GM12878 (cell line): ENCODE data around the gene SUSD1. TPM values are rescaled to one million over a fixed set of nuclear protein-coding genes. Genes with fewer than 3 reads are reported as not detected.

Experiments
- BCL11A ChIP-seq: IDR thresholded peaks from 2 replicates; pipeline ENCODE4 v1.6.1; 2011; ENCODE audit warnings: low read depth, low read length
- BHLHE40 ChIP-seq, 2 experiments: fragments of 450-650 bp in 1 of 2; IDR thresholded peaks; 2 replicates each; pipeline ENCODE4 v1.6.1; 2011 to 2017; ENCODE audit warnings: low read depth in 2 of 2, borderline replicate concordance in 1 of 2, improper control_type of control experiment in 1 of 2, low read length in 1 of 2, mild to moderate bottlenecking in 1 of 2
- CREM ChIP-seq: IDR thresholded peaks from 2 replicates; pipeline ENCODE4 v1.6.1; 2014; ENCODE audit warnings: antibody characterized with exemption, low read depth
- CUX1 ChIP-seq: IDR thresholded peaks from 2 replicates; pipeline ENCODE4 v1.6.1; 2012; ENCODE audit warnings: improper control_type of control experiment, low read depth, low read length; ENCODE audit not compliant: insufficient replicate concordance
- DPF2 ChIP-seq: fragments of 450-650 bp; IDR thresholded peaks from 2 replicates; pipeline ENCODE4 v1.6.1; 2017; ENCODE audit warnings: mild to moderate bottlenecking
- ELK1 ChIP-seq: IDR thresholded peaks from 2 replicates; pipeline ENCODE4 v1.6.1; 2012; ENCODE audit warnings: low read depth, low read length, improper control_type of control experiment
- HSF1 ChIP-seq: fragments of 150-350 bp; IDR thresholded peaks from 2 replicates; pipeline ENCODE4 v1.6.1; 2014; ENCODE audit warnings: mild to moderate bottlenecking, low read depth, low read length
- MXI1 ChIP-seq: fragments of 150-350 bp; IDR thresholded peaks from 2 replicates; pipeline ENCODE4 v1.6.1; 2011; ENCODE audit warnings: low read depth, mild to moderate bottlenecking, inconsistent platforms, low read length, improper control_type of control experiment
- PKNOX1 ChIP-seq: fragments of 450-650 bp; IDR thresholded peaks from 2 replicates; pipeline ENCODE4 v1.6.1; 2016; ENCODE audit warnings: mild to moderate bottlenecking
- RAD51 ChIP-seq: fragments of 450-650 bp; IDR thresholded peaks from 2 replicates; pipeline ENCODE4 v1.6.1; 2016; ENCODE audit warnings: moderate library complexity, mild to moderate bottlenecking, inconsistent platforms
- RELB ChIP-seq: fragments of 450-650 bp; IDR thresholded peaks from 2 replicates; pipeline ENCODE4 v1.6.1; 2017; ENCODE audit warnings: low read depth, mild to moderate bottlenecking, moderate library complexity
- STAT1 ChIP-seq: fragments of 450-650 bp; conservative IDR thresholded peaks from 2 replicates; pipeline ENCODE4 v1.6.1; 2014; ENCODE audit warnings: antibody characterized with exemption, mild to moderate bottlenecking
- YY1 ChIP-seq: IDR thresholded peaks from 2 replicates; pipeline ENCODE4 v1.6.1; 2011; ENCODE audit warnings: low read depth, mild to moderate bottlenecking, low read length
- ZNF207 ChIP-seq: fragments of 450-650 bp; IDR thresholded peaks from 2 replicates; pipeline ENCODE4 v1.6.1; 2014; ENCODE audit warnings: antibody characterized with exemption, mild to moderate bottlenecking, borderline replicate concordance
- ZNF687 ChIP-seq: fragments of 450-650 bp; IDR thresholded peaks from 2 replicates; pipeline ENCODE4 v1.6.1; 2017; ENCODE audit warnings: mild to moderate bottlenecking, moderate library complexity
- polyA plus RNA-seq, 11 experiments: library from polyadenylated mRNA; depleted of rRNA in 4 of 11; unstranded in 6 of 11; stranded (reverse) in 5 of 11; fragments of >200 nt; fragmentation: Nextera tagmentation in 4 of 11; fragmentation: Illumina TruSeq in 1 of 11; extraction: Ambion mirVana in 4 of 11; extraction: Trizol in 1 of 11; gene quantifications; 1 replicate in 1 of 11; 2 replicates in 10 of 11; pipeline versions ENCODE4 v1.2.1 to v1.2.3, GENCODE V29; 2011 to 2016; ENCODE audit warnings: inconsistent platforms in 2 of 11, missing spikeins in 2 of 11, low read depth in 1 of 11
- total RNA-seq, 4 experiments: library from RNA; depleted of rRNA in 3 of 4; stranded (reverse); fragments of >200 nt in 3 of 4; fragmentation: Illumina TruSeq in 1 of 4; extraction: Trizol in 1 of 4; gene quantifications; 2 replicates each; pipeline versions ENCODE4 v1.2.1 to v1.2.3, GENCODE V29; 2013 to 2021

The SUSD1 gene
- total and polyA plus RNA-seq, 10 of the 15 experiments (the other 5 are each of a cell fraction or from before 2014, with no cell fraction given): 6.7 to 20.8 (median 13.2) TPM

GRCh38 chr9:112076814-112077213 lies 98.3 kb downstream of the SUSD1 start (continued):
- TF ChIP-seq ZNF687: peak; percentile 76
- TF ChIP-seq MXI1: 0 out of 2 replicates have a peak, but pooled peaks have one; percentile 27
- no peak for TF ChIP-seq HSF1
- TF ChIP-seq ELK1: no peak
- peak; percentile 59 for TF ChIP-seq RAD51
- peak; percentile 85 for TF ChIP-seq YY1
- TF ChIP-seq ZNF207: no peak
- peak; percentile 9 for TF ChIP-seq CUX1
- TF ChIP-seq CREM: peak; percentile 67
- no peak for TF ChIP-seq DPF2
- TF ChIP-seq BCL11A: no peak
- TF ChIP-seq PKNOX1: no peak
- TF ChIP-seq BHLHE40 (IDR thresholded peaks at IDR 0.05; ENCODE audit: borderline replicate concordance in 1 of 2, low read depth in 2 of 2, low read length in 1 of 2): peak in 1 of 2 experiments; percentile 17; a peak in 1 of 4 replicates
- peak; percentile 33; the same call in 1 of the 2 replicates for TF ChIP-seq RELB
- no peak for TF ChIP-seq STAT1
